Stimulated activated CD4-positive, alpha-beta T cell treated with anti-CD3 and anti-CD28 coated beads, Interleukin-15, amount 100 ng/mL, for 48 hours (primary cell): Measurements from ENCODE around the gene HTT.

Source experiments
- DNase-seq, 2 donors: peaks; one replicate each; pipeline ENCODE4 v3.0.0-alpha.2; 2020; ENCODE audit warnings: low read depth in 2 of 2

HTT gene

GRCh38 chr4:3248811-3249661 lies 174.6 kb downstream of the HTT start, which contains the start of gene MSANTD1:
MSANTD1 (plus strand) TSS chr4:3249159; CDS start chr4:3249223, 64 bp downstream.
- no peak for DNase-seq

- DNase-seq: no peak
Measured at GRCh38 chr4:3249711-3250437, 175.4 kb downstream of the HTT start.

- no peak for DNase-seq
Measured at GRCh38 chr4:3250438-3250955, 176.0 kb downstream of the HTT start.

GRCh38 chr4:3250956-3251690 lies 176.6 kb downstream of the HTT start:
- no peak for DNase-seq

GRCh38 chr4:3251691-3252479 lies 177.4 kb downstream of the HTT start:
- no peak for DNase-seq

GRCh38 chr4:3252480-3252828 lies 178.0 kb downstream of the HTT start:
- no peak for DNase-seq

GRCh38 chr4:3252831-3253641 lies 178.6 kb downstream of the HTT start:
- DNase-seq: no peak

GRCh38 chr4:3253808-3254207 lies 179.3 kb downstream of the HTT start:
- DNase-seq: no peak

- DNase-seq: no peak
Measured at GRCh38 chr4:3254302-3255131, 180.0 kb downstream of the HTT start.

GRCh38 chr4:3255611-3256186 lies 181.2 kb downstream of the HTT start:
- no peak for DNase-seq

GRCh38 chr4:3256230-3257102 lies 182.0 kb downstream of the HTT start:
- DNase-seq: no peak

GRCh38 chr4:3257103-3257555 lies 182.6 kb downstream of the HTT start:
- no peak for DNase-seq

GRCh38 chr4:3257556-3258482 lies 183.3 kb downstream of the HTT start:
- no peak for DNase-seq

GRCh38 chr4:3261411-3262207 lies 187.1 kb downstream of the HTT start:
- no peak for DNase-seq

GRCh38 chr4:3262208-3263052 lies 187.9 kb downstream of the HTT start:
- DNase-seq: no peak
